K562 (cell line): Measurements from ENCODE around the gene HSPA1B. TPM values are rescaled to one million over a fixed set of nuclear protein-coding genes. Genes with fewer than 3 reads are reported as not detected.

Experiments
- ATAC-seq: fragments of 200-7000 bp; cut with Tn5 transposase; 3 replicates; pipeline ENCODE4 v1.9.1; 2020; ENCODE audit warnings: moderate library complexity
- BruUV-seq: library from RNA; stranded (reverse); fragments of 400-500 nt; replicated peaks from 2 replicates; lab custom pipeline; 2021; lab: Mats Ljungman, UMichigan
- CTCF ChIA-PET: fragments of 300-600 bp; formaldehyde crosslinking; extraction: SDS; loops from one replicate; lab custom pipeline; 2021; ENCODE audit warnings: low intra/inter-chr PET ratio; lab: Yijun Ruan, JAX
- POLR2A ChIA-PET: fragments of 300-600, 350-650 bp; sonication (Branson Sonifier 250); formaldehyde crosslinking; extraction: SDS; loops from one replicate; lab custom pipeline; 2021; ENCODE audit warnings: antibody characterized with exemption, inconsistent platforms; lab: Yijun Ruan, JAX
- DNase-seq, 4 experiments: peaks; one replicate each; pipeline versions ENCODE4 v3.0.0 to v3.0.0-alpha.2; 2011 to 2018; ENCODE audit warnings: low spot score in 3 of 4, mixed read lengths in 3 of 4; ENCODE audit errors: extremely low read depth in 1 of 4
- FAIRE-seq: peaks from 2 replicates; lab custom pipeline; 2011; peaks lifted over from hg19 to GRCh38; lab: Jason Lieb, UNC
- H2AFZ ChIP-seq: 2 replicates; pipeline ENCODE4 v1.6.0; 2011; ENCODE audit warnings: low read depth, low read length, control low read depth, inconsistent platforms
- H3K27ac ChIP-seq: fragments of 200-600 bp; 3 replicates; pipeline ENCODE4 v1.8.0; 2011; ENCODE audit warnings: low read depth, mild to moderate bottlenecking, control low read depth, inconsistent platforms, low read length, moderate library complexity, mixed read lengths; ENCODE audit errors: extremely low read depth
- H3K27me3 ChIP-seq, 2 experiments: fragments of 300-600 bp in 1 of 2; 2 replicates in 1 of 2; 3 replicates in 1 of 2; pipeline versions ENCODE4 v1.6.0 to v1.8.0; 2011; ENCODE audit warnings: inconsistent platforms in 2 of 2, low read length in 2 of 2, mild to moderate bottlenecking in 1 of 2, mixed read lengths in 1 of 2, moderate library complexity in 1 of 2; ENCODE audit not compliant: control insufficient read depth in 2 of 2, insufficient read depth in 2 of 2
- H3K36me3 ChIP-seq: fragments of 300-600 bp; 3 replicates; pipeline ENCODE4 v1.8.0; 2011; ENCODE audit warnings: mild to moderate bottlenecking, low read length, inconsistent platforms; ENCODE audit not compliant: control insufficient read depth, insufficient read depth
- H3K4me1 ChIP-seq, 2 experiments: fragments of 200-600 bp in 1 of 2; replicated peaks in 1 of 2; 2 replicates in 1 of 2; 3 replicates in 1 of 2; pipeline versions ENCODE4 v1.5.1 to v1.8.0; 2011; ENCODE audit warnings: inconsistent platforms in 2 of 2, low read length in 2 of 2, mild to moderate bottlenecking in 1 of 2, mixed read lengths in 1 of 2, moderate library complexity in 1 of 2; ENCODE audit not compliant: control insufficient read depth in 2 of 2, insufficient read depth in 2 of 2
- H3K4me2 ChIP-seq: 2 replicates; pipeline ENCODE4 v1.6.1; 2011; ENCODE audit warnings: low read length, control low read depth, inconsistent platforms, mixed read lengths; ENCODE audit not compliant: insufficient read depth
- H3K4me3 ChIP-seq: fragments of 200-600 bp; sonication (generic), shearing (Covaris generic); 2 replicates; pipeline ENCODE4 v1.5.1; 2016; ENCODE audit warnings: control low read depth, inconsistent platforms
- H3K79me2 ChIP-seq: fragments of 200-600 bp; 3 replicates; pipeline ENCODE4 v1.8.0; 2011; ENCODE audit warnings: low read length, inconsistent platforms; ENCODE audit not compliant: control insufficient read depth, insufficient read depth
- H3K9ac ChIP-seq, 2 experiments: 2 replicates each; pipeline versions ENCODE4 v1.6.0 to v1.6.1; 2011; ENCODE audit warnings: low read depth in 2 of 2, low read length in 2 of 2, control low read depth in 1 of 2, inconsistent platforms in 1 of 2, mild to moderate bottlenecking in 1 of 2, mixed read lengths in 1 of 2; ENCODE audit not compliant: insufficient read depth in 1 of 2
- H3K9me1 ChIP-seq: one replicate; pipeline ENCODE4 v1.6.0; 2011; ENCODE audit warnings: inconsistent platforms, mild to moderate bottlenecking, low read length, moderate library complexity; ENCODE audit not compliant: control insufficient read depth, insufficient read depth
- H3K9me3 ChIP-seq: replicated peaks from 2 replicates; pipeline ENCODE4 v1.5.1; 2011; ENCODE audit warnings: low read depth, low read length, inconsistent platforms; ENCODE audit not compliant: control insufficient read depth, insufficient read depth
- H4K20me1 ChIP-seq: replicated peaks from 2 replicates; pipeline ENCODE4 v1.6.1; 2011; ENCODE audit warnings: low read length, inconsistent platforms, mixed read lengths; ENCODE audit not compliant: control insufficient read depth, insufficient read depth
- FOXA3 ChIP-seq, 2 experiments: fragments of 450-650 bp in 1 of 2; sonication (generic) in 1 of 2; formaldehyde crosslinking; IDR thresholded peaks in 1 of 2; conservative IDR thresholded peaks in 1 of 2; 2 replicates each; pipeline versions ENCODE4 v1.4.0 to v1.8.0; 2020 to 2022; ENCODE audit warnings: mild to moderate bottlenecking in 2 of 2, missing genetic modification reagents in 1 of 2
- FOXK2 ChIP-seq, 2 experiments: fragments of 450-650 bp; IDR thresholded peaks in 1 of 2; conservative IDR thresholded peaks in 1 of 2; 2 replicates each; pipeline ENCODE4 v1.6.1; 2016; ENCODE audit warnings: low read depth in 2 of 2, mild to moderate bottlenecking in 1 of 2
- KAT7 ChIP-seq: sonication (generic); formaldehyde crosslinking; IDR thresholded peaks from 2 replicates; pipeline ENCODE4 v1.8.0; 2022; ENCODE audit warnings: missing genetic modification reagents, mild to moderate bottlenecking, borderline replicate concordance
- MAFG ChIP-seq: fragments of 450-650 bp; conservative IDR thresholded peaks from 2 replicates; pipeline ENCODE4 v1.6.1; 2016; ENCODE audit warnings: missing genetic modification characterization, missing compliant biosample characterization
- MAZ ChIP-seq, 2 experiments: fragments of 450-650 bp in 1 of 2; sonication (generic) in 1 of 2; formaldehyde crosslinking; IDR thresholded peaks in 1 of 2; conservative IDR thresholded peaks in 1 of 2; 2 replicates each; pipeline versions ENCODE4 v1.4.0 to v1.5.0; 2020; ENCODE audit warnings: mild to moderate bottlenecking in 1 of 2, missing genetic modification reagents in 1 of 2
- NR2C2 ChIP-seq, 2 experiments: fragments of 200-800 bp in 1 of 2; sonication (Bioruptor generic) in 1 of 2; sonication (generic) in 1 of 2; formaldehyde crosslinking in 1 of 2; IDR thresholded peaks; 2 replicates each; pipeline versions ENCODE4 v1.6.1 to v1.8.0; 2016 to 2022; ENCODE audit warnings: mild to moderate bottlenecking in 1 of 2, missing compliant biosample characterization in 1 of 2, missing genetic modification characterization in 1 of 2, missing genetic modification reagents in 1 of 2
- POLR2H ChIP-seq: IDR thresholded peaks from 2 replicates; pipeline ENCODE4 v1.6.1; 2016; ENCODE audit warnings: missing genetic modification characterization, low read depth, mild to moderate bottlenecking, control low read depth, missing compliant biosample characterization, moderate library complexity
- in situ Hi-C: fragments of 300-500 bp; cut with MboI; formaldehyde crosslinking; loops from 4 replicates; pipeline ENCODE4 v1.15.0; 2018; ENCODE audit warnings: inconsistent platforms, mixed read lengths
- intact Hi-C: fragments of 100-400 bp; cut with micrococcal nuclease; formaldehyde crosslinking; loops from 2 replicates; pipeline ENCODE4 v1.14.2; 2022
- polyA plus RNA-seq, 8 experiments: library from polyadenylated mRNA; depleted of rRNA in 4 of 8; stranded (reverse) in 5 of 8; unstranded in 3 of 8; fragments of >200 nt; fragmentation: Nextera tagmentation in 2 of 8; fragmentation: Illumina TruSeq in 1 of 8; extraction: Ambion mirVana in 2 of 8; extraction: Trizol in 1 of 8; gene quantifications; 2 replicates each; pipeline versions ENCODE4 v1.2.1 to v1.2.3, GENCODE V29; 2011 to 2014; ENCODE audit warnings: inconsistent platforms in 1 of 8, missing spikeins in 1 of 8
- total RNA-seq, 7 experiments: library from RNA; depleted of rRNA in 6 of 7; stranded (reverse); fragments of >200 nt in 6 of 7; fragmentation: Illumina TruSeq in 2 of 7; extraction: Trizol in 2 of 7; gene quantifications; 2 replicates each; pipeline versions ENCODE4 v1.2.1 to v1.2.3, GENCODE V29; 2011 to 2021; ENCODE audit warnings: low replicate concordance in 1 of 7
- TF ChIP-seq, protein P1 (sequence below): fragments of 250-450 bp; sonication (Bioruptor Pico); IDR thresholded peaks from 2 replicates; pipeline ENCODE4 v1.8.0; 2021; ENCODE audit warnings: moderate library complexity, mild to moderate bottlenecking, inconsistent platforms
- TF ChIP-seq, protein P2 (sequence below): fragments of 250-450 bp; sonication (Bioruptor Pico); IDR thresholded peaks from 2 replicates; pipeline ENCODE4 v1.8.0; 2021; ENCODE audit warnings: borderline replicate concordance, mild to moderate bottlenecking, moderate library complexity; ENCODE audit not compliant: poor library complexity, severe bottlenecking
- TF ChIP-seq, protein P3 (sequence below): sonication (generic); formaldehyde crosslinking; IDR thresholded peaks from 2 replicates; pipeline ENCODE4 v1.8.0; 2022; ENCODE audit warnings: mild to moderate bottlenecking, missing genetic modification reagents

HSPA1B gene
- total and polyA plus RNA-seq, 9 of the 15 experiments (the other 6 are each of a cell fraction or from before 2014, with no cell fraction given), result 0.27 to 227 (median 51.2) TPM

- H3K36me3 ChIP-seq, result peaks cover 23% of the 10 kb centered on the region
- peaks cover 43 to 47% of the 10 kb centered on the region in 2 experiments for H3K4me1 ChIP-seq
- peak overlapping the region; percentile 57 for H3K27ac ChIP-seq
- intact Hi-C loops, result loop anchor here (10.0 kb wide), 1 partner anchor 355 kb away; the partner anchor contains the start of genes AGPAT1 and RNF5
- peaks cover 66% of the 10 kb centered on the region for H3K79me2 ChIP-seq
- no peaks in the 10 kb centered on the region for H3K27me3 ChIP-seq
- TF ChIP-seq, protein P1, sequence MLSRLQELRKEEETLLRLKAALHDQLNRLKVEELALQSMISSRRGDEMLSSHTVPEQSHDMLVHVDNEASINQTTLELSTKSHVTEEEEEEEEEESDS (CRISPR knock-in tag), result no peak
- TF ChIP-seq, protein P2, sequence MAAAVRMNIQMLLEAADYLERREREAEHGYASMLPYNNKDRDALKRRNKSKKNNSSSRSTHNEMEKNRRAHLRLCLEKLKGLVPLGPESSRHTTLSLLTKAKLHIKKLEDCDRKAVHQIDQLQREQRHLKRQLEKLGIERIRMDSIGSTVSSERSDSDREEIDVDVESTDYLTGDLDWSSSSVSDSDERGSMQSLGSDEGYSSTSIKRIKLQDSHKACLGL (CRISPR knock-in tag), result peak; percentile 22
- no peak for TF ChIP-seq MAFG
- no peak for TF ChIP-seq POLR2H
- TF ChIP-seq NR2C2 (CRISPR knock-in tag; IDR thresholded peaks at IDR 0.05), result peak; percentile 46; the same call in 1 of the 2 replicates
- TF ChIP-seq NR2C2 (tag; IDR thresholded peaks at IDR 0.05), result no peak
- TF ChIP-seq MAZ (CRISPR knock-in tag; conservative IDR thresholded peaks at IDR 0.05 in 1 of 2, IDR thresholded peaks at IDR 0.05 in 1 of 2), result 0 out of 4 replicates have a peak, but pooled peaks of 1 of the 2 experiments have one; percentile 26
- TF ChIP-seq FOXK2 (conservative IDR thresholded peaks at IDR 0.05 in 1 of 2, IDR thresholded peaks at IDR 0.05 in 1 of 2; ENCODE audit: low read depth in 2 of 2), result no peak
- peak; percentile 87 to 95; a peak in 3 of 4 replicates for TF ChIP-seq FOXA3 (CRISPR knock-in tag; conservative IDR thresholded peaks at IDR 0.05 in 1 of 2, IDR thresholded peaks at IDR 0.05 in 1 of 2)
- TF ChIP-seq, protein P3, sequence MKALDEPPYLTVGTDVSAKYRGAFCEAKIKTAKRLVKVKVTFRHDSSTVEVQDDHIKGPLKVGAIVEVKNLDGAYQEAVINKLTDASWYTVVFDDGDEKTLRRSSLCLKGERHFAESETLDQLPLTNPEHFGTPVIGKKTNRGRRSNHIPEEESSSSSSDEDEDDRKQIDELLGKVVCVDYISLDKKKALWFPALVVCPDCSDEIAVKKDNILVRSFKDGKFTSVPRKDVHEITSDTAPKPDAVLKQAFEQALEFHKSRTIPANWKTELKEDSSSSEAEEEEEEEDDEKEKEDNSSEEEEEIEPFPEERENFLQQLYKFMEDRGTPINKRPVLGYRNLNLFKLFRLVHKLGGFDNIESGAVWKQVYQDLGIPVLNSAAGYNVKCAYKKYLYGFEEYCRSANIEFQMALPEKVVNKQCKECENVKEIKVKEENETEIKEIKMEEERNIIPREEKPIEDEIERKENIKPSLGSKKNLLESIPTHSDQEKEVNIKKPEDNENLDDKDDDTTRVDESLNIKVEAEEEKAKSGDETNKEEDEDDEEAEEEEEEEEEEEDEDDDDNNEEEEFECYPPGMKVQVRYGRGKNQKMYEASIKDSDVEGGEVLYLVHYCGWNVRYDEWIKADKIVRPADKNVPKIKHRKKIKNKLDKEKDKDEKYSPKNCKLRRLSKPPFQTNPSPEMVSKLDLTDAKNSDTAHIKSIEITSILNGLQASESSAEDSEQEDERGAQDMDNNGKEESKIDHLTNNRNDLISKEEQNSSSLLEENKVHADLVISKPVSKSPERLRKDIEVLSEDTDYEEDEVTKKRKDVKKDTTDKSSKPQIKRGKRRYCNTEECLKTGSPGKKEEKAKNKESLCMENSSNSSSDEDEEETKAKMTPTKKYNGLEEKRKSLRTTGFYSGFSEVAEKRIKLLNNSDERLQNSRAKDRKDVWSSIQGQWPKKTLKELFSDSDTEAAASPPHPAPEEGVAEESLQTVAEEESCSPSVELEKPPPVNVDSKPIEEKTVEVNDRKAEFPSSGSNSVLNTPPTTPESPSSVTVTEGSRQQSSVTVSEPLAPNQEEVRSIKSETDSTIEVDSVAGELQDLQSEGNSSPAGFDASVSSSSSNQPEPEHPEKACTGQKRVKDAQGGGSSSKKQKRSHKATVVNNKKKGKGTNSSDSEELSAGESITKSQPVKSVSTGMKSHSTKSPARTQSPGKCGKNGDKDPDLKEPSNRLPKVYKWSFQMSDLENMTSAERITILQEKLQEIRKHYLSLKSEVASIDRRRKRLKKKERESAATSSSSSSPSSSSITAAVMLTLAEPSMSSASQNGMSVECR (CRISPR knock-in tag), result peak; percentile 25; the same call in 1 of the 2 replicates
- 0 out of 2 replicates have a peak, but pooled peaks have one; percentile 29 for TF ChIP-seq KAT7 (CRISPR knock-in tag)
- TF ChIP-seq, all 486 proteins: peak for 6
- H3K9me1 ChIP-seq, result no peaks in the 10 kb centered on the region
- CTCF ChIA-PET, result no interaction called here
- POLR2A ChIA-PET, result interaction anchor here (0.6 to 6.1 kb wide), 7 partner anchors 10 to 163 kb away, joined by 4 to 58 read pairs (median 4); partner anchors contain the start of genes C6orf47 and LSM2
- no TSS peak for BruUV-seq
- no peak overlapping the region for H3K4me3 ChIP-seq
- peak overlapping the region; percentile 89 for H3K4me2 ChIP-seq
- peak overlapping the region; percentile 7 to 47; a peak in 3 of 4 replicates for H3K9ac ChIP-seq
- FAIRE-seq (no peak), DNase-seq (peak in 1 of 4 experiments; percentile 49), ATAC-seq (no peak)
- in situ Hi-C loops, result no loop called here
- 0 out of 2 replicates have a peak overlapping the region, but pooled peaks have one; percentile 10 for H2AFZ ChIP-seq
- no peaks in the 10 kb centered on the region for H3K9me3 ChIP-seq
- H4K20me1 ChIP-seq, result peaks cover 16% of the 10 kb centered on the region
These were observed 7.7 kb upstream of the HSPA1B start for GRCh38 chr6:31819871-31820299.
